Cerebellar nuclear complex (tissue), 1 donor: Measurements from ENCODE around the gene GRK5.

ENCODE experiments used
- DNase-seq, 2 experiments: peaks; one replicate each; lab custom pipeline; 2025; lab: John Stamatoyannopoulos, UW

GRK5 gene

DNA sequence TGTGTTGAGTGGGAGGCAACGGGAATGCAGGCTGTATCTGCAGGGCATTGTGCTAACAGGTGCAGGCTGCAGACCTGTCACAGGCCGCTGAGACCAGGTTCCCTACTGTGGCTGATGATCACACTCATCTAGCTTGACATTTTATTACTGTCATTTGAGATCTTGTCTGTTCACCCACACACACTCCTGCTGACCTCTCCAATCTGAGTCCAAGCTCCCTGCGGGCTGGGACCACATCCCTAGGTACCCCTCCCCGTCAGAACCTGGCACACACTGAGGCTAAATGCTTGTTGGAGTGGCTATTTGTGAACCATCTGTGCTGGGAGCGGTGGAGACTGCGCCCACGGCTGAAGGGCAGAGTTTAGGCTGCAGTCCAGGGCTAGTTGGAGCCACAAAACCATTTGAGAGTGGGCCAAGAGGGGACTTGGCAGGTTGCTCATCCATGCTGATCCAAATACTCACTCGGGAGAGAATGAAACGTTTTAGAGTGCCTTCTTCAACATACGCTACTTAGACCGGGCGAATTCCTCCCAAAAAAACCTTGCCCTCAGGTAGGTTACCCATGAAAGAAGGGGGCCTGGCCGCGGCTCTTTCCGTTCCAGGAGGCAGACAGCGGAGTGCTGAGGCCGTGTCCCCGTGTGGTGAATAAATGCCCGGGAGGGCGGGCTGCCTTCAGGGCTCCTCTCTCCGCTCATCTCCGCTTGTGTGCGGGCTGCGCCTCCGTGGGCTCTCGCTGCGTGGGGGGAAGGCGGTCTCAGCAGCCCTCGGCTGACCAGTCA is 170.8 kb downstream of the GRK5 start:
- peak; percentile 92 to 94 for DNase-seq

DNA sequence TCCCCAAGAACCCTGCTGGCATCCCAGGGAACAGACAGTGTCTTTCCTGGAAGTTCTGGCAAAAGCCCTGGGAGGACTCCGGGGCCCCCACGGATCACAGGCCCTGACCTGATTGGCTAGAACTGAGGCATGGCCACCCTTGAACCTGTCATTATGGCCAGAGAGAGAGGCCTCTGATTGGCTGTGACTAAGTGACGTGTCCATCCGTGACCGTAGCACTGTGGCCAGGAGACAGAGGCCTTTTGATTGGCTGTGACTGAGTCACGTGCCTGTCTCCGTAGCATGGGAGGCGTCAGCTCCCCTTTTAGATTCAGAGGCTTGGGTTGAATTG is 171.3 kb downstream of the GRK5 start:
- peak; percentile 33 to 52 for DNase-seq

DNA sequence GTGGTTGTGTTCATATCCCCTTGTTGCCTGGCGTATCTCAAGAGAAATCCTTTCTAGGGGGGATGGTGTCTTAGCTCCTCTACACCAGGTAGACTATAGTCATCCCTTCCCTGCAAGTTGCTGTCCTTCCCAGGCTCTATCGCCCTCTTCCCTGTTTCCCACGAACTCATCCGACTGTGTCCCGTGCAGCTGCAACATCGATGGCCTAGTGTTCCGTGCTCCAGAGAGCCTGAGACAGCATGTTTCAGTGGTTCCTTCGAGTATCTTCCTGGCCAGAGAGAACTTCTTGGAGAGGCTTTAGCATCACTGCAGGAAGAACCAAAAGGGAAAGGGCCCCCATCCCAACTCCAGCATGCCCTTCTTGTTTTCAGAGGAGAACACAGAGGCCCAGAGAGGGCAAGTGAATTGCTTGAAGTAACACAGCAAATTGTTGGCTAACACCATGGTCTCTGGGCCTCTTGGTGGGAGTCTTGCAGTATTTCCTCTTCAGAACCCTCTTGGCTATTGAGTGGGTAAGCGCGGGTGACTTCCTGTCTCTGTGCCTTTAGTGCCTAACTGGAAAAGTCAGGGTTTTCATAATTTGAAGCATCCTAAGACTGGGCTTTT is 172.2 kb downstream of the GRK5 start:
- no peak for DNase-seq

DNA sequence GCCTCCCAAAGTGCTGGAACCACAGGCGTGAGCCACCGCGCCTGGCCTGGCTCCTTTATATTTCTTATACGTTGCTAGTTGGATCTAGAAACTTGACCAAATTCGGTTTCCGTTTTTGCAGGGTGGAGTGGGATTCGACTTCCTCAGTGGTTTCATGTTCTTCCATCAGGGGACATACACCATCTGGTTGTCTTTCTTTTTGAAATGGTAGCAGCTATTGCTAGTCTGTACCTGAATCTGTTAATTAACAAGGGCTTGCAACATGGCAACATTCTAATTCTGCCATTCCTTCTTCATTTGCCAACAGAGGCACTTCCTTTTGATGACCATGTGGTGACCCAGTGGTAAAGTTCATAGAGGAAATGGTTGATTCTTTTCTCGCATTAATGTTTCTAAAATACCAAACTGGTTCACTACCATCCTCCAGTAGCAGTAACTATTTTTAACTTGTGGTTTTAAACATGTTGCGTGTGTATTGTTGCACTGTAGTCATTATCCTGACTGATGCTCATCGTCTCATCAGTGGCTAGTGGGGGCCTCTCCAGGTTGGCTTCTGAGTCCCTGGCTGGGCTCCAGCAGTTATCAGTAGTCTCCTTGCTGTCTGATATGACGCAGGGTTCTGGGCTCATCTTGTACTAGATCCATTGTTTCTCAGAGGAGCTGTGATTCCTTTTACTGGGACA is 175.9 kb downstream of the GRK5 start:
- no peak for DNase-seq

DNA sequence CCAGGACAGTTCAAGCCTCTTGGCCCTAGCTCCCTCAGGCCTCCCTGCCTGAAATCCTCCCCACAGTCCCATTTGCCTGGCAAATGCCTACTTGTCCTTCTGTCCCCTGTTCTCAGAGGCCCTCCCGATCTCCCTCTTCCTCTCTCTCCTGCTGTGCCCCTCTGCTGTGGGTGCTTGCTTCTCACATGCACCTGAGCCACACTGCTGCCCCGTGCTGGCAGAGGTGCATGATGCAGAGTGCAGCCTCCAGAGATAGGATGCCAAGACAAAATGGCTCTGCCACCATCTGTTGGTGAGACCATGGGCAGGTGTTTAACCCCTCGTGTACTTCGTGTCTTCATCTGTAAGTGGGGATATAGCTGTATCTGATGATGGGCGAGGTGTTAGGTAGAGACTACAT is 176.8 kb downstream of the GRK5 start:
- no peak for DNase-seq

DNA sequence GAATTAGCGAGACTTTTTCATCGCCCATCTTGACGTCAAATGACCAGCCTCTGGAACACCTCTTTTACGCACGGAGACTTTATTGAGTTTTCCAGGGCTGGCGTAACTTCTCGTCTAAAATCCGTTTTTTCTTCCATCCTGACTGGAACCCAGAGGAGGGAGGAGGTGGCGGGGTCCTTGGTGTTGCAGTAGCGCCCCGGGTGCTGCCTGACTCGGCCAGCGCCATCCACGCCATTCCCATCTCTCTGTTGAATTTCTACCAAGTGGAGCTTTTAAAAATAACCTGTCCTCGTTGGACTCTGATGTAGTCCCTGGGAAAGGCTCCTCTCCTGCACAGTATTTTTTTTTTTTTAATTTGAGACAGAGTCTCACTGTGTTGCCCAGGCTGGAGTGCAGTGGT is 179.3 kb downstream of the GRK5 start:
- DNase-seq = no peak

DNA sequence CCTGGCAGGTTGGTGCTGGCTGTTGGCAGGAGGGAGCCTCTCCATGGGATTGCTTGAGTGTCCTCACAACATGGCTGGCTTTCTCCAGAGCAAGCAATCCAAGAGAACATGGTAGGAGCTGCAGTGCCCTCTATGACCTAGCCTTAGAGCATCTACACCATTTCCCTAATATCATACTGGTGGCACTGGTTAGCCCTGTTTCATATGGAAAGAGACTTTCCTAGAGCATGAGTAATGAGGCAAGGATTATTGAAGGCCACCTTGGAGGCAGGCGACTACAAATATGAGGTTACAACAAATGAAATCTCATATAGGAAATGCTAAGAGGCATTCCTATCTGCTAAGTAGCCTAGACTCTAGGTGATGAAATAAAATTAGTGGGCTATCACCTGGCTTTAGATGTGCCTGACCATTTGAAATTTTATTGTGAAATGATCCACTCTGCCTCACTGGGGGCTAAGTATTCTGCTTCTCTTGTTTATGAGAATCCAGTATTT is 181.5 kb downstream of the GRK5 start:
- no peak for DNase-seq

DNA sequence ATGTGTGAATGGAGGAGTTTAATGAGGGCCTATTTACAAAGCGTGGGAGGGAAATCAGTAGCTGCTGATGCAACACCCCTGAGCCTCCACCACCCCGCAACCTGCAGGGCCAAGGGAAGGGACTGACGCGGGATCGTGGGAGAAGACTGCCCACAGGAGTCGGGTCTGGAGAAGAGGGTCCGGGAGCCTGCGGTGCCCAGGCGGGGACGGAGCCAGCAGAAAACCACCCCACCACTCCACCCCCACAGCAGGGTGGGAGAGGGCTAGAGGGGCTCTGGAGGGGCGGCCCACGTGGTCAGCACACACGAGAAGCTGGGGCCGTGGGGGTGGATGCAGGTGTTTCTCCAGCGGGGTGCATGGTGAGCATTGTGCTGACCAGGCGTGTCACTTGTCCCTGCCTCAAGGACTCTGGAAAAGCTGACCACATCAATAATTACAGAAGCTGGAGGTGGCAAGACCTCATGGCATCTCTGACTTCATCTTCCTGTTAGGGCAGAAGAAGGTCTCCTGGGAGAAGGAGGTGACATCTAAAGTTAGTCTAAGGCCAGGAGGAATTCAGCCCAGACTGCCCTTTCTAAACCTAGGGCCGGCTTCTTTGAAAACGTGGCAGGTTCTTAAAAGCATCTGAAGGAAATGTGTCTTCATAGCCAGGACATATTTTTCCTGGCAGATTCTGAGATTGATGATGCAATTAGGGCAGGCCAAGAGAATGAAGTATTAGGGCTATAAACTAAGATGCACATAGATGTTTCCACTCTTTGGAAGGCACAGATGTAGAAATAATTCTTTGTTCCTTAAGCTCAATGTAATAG is 184.3 kb downstream of the GRK5 start:
- DNase-seq = no peak

DNA sequence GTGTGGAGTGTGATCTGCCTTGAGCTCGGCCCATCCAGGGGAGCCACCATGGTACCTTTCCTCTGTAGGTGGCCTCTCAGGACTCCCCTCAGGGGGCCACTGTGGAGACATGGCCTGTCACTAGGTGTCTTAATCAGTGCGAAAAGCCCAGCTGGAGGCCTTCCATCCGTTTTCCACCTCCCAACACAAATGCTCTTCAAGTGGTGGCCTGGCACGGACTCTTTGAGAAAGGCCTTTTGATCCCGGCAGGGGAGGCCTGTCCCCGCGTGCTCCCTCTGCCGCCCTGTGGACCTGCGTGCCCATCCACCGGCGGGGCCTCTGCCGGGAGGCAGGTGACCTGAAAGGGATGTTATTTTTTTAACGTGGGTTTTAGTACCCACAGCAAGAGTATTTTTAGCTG is 185.6 kb downstream of the GRK5 start:
- no peak for DNase-seq

DNA sequence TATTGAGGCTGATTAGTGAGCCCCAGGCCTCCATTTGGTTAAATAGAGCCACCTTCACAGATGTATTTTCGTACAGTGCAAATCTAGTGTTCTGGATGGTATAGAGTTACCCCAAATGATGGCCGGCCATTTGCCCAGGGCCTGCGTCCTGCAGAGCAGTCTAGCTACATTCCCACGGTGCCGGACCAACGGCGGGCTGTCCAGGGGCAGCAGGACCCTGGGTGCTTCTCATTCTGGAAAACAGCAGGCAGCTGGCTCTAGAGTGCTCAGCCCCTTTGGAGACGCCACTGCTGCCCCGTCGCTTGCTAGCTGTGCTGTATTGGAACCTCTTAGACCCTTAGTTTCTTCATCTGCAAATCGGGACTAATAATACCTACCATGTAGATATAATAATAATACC is 186.1 kb downstream of the GRK5 start:
- no peak for DNase-seq

DNA sequence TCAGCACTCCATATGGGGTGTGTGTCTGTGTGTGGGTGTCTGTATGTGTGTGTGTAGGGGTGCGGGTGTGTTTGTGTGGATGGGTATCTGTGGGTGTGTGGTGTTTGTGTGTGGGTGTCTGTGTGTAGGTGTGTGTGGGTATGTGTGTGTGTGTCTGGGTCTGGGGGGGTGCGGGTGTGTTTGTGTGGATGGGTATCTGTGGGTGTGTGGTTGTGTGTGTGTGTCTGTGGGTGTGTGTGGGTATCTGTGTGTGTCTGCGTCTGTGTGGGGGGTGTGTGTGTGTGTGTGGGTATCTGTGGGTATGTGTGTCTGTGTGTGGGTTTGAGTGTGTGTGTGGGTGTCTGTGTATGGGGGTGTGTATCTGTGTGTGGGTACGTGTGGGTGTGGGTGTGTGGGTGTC is 186.5 kb downstream of the GRK5 start:
- no peak for DNase-seq

DNA sequence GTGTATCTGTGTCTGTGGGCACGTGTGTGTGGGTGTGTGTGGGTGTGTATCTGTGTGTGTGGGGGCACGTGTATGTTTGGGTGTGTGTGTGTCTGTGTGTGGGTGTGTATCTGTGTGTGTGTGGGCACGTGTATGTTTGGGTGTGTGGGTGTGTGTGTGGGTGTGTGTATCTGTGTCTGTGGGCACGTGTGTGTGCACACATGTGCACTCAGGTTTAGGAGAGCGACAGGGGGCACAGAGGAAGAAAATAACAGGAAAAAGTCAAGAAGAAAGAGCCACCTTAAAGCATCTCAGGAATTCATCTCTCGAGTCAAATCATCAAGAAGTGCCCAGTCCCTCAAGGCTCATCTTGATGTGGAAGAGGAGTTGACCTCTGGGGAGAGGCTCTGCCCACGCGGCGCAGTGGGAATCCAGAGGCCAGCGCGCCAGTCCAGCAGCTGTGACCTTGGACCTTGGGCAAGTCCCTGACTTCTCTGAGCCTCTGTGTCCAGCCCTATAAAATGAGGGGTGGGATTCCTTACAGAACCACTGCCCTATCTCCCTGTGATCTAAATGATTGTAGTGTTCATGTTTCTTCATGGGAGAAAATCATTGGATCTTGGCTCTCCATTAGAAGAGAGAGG is 187.4 kb downstream of the GRK5 start:
- no peak for DNase-seq

DNA sequence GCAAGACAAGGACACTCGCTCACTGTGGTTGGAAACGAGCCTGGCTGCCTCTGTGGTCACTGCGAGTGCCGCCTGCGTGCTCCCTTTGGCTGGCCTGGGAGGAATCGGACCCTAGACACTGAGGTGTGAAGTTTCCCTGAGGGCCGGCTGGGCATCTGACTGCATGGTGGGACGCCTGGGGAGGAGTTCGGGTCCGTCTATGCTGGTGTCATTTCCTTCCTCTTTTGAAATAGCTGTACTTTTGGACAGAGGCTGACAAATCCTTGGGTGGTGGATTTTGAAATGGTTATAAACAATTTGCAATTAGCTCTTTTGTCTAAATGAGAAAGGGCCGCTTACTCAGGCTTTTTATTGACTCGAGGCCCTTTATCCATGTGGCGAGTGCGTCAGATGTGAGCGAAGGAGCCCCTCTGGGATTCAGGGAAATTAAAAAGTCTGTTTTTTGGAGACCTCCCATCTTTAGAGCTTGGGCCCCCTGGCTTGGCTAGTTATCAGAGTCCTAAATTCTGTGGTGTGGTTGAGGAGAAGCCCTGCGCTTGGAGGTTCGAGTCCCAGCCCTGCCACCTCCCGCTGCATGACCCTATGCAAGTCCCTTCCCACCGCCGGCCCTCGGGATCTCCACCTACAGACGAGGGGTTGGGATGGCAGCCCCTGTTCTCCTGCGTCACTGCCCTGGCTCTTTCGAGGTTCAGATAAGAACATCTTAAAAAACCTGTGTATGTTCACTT is 188.1 kb downstream of the GRK5 start:
- DNase-seq = no peak

DNA sequence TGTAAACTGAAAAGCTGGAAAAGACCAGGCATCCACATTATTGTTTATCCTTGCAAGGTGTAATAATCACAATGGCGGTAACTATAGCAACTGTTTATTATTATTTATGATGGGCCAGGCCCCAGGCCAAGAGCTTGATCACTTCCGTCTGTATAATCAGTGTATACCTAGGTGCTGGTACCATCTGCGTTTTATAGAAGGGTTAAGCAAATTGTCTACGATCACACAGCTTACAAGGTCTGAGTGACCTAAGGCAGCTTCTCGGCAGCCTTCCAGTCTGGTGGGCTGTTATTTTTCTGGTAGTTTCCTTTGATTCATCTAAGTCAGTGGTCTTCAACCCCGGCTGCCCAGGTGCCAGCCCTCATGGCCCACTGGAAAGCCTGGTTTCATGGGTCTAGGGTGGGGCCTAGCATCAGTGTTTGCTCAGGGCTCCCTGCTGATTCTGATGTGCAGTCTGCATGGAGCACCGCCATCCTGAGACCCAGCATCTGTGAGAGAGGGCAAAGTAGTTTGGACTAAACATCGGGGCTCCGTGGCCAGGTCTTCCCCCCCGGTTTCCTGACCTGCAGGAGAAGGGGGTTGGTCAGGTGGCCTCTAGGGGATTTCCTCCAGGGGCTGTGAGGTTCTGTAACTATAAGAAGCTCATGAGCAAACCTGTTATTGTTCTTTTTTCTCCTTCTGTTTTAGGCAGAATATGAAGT is 188.8 kb downstream of the GRK5 start:
- DNase-seq = no peak

DNA sequence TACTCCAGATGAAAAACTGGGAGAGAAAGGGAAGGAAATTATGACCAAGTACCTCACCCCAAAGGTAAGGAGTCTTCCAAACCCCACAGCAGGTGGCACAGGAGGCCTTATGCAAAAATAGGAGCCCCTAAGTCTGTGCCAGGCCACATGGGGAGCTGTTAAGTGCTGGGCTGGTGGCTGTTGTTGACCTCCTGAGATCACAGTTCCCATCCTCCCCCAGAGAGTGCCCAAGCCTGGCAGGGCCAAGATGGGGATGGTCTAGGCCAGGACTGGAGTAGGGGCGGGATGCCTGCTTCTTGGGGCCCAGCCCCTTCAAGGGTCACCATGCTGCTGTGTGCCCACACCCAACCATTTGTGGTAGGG is 189.3 kb downstream of the GRK5 start:
- no peak for DNase-seq

DNA sequence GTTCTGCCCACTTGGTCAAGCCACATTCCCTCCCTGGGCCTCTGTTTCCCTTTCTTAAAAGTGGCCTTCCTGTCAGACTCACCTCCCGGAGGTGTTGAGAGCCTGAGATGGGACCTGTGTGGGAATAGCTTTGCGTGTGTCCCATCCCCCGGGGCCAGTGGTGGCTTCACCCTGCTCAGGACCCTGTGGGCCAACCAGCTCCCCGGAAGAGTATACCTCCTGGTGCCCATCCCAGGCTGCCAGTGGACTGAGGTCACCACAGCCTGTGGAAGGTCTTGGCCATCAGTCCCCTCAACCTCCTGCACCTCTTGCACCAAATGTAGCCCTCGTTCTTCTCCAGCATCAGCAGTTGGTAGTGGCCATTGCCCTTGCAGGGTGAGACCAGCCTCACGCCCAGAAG is 190.0 kb downstream of the GRK5 start:
- no peak for DNase-seq

DNA sequence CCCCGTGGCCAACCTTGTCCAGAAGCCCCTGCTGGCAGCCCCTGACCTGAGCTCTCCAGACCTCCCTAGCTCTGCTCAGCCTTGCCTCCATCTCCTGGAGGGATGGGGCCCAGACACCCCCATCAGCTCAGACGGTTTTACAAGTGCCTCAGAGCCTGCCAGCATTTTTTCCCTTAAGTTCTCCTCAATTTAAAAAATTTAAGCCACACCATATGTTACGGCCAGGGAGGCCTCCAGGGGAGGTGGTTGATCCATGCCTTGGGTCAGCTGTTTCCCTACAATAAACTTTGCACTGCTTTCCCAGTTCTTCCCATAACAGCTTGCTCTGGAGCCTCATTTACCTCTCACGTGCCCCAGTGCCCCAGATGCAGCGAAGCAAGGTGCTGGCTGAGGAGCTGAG is 191.6 kb downstream of the GRK5 start:
- no peak for DNase-seq

DNA sequence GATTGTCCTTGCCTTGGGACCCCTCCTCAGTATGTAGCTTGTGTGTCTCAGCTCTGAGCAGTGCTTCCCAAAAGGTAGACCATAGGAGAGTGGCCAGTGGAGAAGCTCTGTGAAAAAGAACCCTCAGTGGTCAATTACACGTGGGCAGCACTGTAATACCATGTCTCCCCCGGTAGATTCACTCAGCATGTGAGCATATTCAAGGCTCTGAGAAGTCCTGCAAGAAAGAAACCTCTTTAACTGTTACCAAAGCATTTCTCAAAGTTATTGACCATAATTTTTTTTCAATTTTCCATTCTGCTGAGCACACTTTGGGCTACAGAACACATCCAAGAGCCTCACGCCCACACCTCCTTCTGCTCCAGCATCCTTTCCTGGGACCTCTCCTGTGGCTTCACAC is 192.1 kb downstream of the GRK5 start:
- DNase-seq = no peak

DNA sequence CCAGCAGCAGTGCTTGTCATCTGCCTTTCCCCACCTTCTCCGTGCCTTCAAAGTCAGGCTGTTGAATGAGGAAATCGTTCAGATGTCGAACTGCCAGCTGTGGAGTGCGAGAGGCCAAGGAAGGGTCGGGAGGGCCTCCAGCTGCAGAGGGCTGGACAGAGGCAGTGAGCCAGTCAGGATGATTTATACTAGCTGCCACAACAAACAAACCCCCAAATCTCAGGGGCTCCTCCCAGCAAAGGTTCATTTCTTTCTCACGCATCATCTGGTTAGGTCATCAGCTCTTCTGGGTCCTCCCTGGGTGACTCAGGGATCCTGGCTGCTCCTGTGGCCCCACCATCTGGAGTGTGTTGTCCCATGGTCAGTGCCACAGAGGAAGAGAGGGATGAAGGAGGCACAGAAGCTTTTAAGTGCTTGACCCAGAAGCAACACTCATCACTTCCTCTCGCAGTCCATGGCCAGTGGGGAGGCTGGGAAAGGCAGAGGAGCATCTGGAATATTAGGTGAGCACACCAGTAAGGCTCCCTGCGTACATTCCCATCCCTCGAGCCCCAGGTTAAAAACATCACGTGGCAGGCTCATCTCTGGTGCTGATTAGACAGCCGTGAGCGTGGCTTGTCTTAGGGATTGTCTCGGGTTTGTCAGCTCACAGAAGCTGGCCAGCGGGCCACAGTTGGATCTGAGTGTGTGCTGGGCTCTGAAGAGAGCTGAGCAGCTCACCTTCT is 194.5 kb downstream of the GRK5 start:
- no peak for DNase-seq

DNA sequence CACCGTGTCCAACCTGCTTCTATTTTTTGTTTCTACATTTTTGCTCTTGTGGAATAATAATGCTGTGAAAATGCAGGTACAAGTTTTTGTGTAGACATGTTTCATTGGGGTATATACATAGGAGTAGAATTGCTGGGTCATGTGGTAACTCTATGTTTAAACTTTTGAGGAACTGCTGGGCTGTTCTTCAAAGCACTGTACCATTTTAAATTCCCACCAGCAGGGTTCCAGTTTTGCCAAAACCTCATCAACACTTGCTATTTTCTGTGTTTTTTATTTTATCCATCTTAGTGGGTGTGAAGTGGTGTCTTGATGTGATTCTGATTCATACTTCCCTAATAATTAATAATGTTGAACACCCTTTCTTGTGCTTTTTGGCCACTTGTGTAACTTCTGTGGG is 196.6 kb downstream of the GRK5 start:
- DNase-seq = no peak
